DOHH2 (cell line): Measurements from ENCODE around the gene MROH8.

Experiments used
- CTCF ChIP-seq: fragments of 200-600 bp; sonication (generic); IDR thresholded peaks from one replicate; pipeline ENCODE4 v1.5.1; 2014; ENCODE audit warnings: antibody characterized with exemption, mild to moderate bottlenecking, low read depth, low read length; ENCODE audit not compliant: poor library complexity, severe bottlenecking
- EZH2phosphoT487 ChIP-seq: fragments of 200-600 bp; sonication (generic); IDR thresholded peaks from 2 replicates; pipeline ENCODE4 v1.6.1; 2017; ENCODE audit warnings: borderline replicate concordance, mild to moderate bottlenecking, antibody characterized with exemption, low read length, moderate library complexity, mixed read lengths

- TF ChIP-seq CTCF (peak; percentile 10), EZH2phosphoT487 (no peak)
Measured at GRCh38 chr20:37095599-37096414, 83.5 kb downstream of the MROH8 start, which contains the start of gene RBL1.
